Measurements from ENCODE around the gene CHST4.

DNA sequence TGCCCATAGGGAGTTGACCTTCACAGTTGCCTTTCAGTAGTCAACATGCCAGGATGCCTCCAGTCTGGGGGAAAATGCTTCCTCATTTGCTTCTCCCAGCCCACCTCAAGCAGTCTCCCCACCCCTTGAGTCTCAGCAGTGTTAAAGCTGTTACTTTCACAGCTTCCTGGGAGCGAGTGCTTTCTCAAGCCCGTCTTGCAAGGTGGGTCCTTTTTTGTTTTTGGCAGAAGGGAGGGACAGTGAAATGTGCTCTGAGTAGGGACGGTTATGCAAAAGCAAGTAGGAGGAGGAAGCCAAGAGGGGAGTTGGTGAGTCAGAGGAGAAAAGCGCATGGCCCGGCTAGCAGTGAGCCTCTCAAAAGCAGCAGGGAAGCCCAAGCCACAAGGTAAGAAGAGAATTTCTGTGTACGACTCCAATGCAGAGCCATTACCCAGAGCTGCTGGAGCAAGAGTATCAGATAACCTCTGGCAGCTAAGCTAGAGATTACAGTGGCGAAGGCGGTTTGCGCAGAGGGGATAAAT lies at the start of gene CHST4:
- TF ChIP-seq, protein P1, sequence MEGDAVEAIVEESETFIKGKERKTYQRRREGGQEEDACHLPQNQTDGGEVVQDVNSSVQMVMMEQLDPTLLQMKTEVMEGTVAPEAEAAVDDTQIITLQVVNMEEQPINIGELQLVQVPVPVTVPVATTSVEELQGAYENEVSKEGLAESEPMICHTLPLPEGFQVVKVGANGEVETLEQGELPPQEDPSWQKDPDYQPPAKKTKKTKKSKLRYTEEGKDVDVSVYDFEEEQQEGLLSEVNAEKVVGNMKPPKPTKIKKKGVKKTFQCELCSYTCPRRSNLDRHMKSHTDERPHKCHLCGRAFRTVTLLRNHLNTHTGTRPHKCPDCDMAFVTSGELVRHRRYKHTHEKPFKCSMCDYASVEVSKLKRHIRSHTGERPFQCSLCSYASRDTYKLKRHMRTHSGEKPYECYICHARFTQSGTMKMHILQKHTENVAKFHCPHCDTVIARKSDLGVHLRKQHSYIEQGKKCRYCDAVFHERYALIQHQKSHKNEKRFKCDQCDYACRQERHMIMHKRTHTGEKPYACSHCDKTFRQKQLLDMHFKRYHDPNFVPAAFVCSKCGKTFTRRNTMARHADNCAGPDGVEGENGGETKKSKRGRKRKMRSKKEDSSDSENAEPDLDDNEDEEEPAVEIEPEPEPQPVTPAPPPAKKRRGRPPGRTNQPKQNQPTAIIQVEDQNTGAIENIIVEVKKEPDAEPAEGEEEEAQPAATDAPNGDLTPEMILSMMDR (IDR thresholded peaks at IDR 0.05; ENCODE audit: extremely low read depth in 1 of 2, insufficient read depth in 1 of 2, low read depth in 1 of 2, low read length in 2 of 2) = no peak
- TF ChIP-seq POLR2AphosphoS5 (IDR thresholded peaks at IDR 0.05; ENCODE audit: insufficient read depth, low read depth, low read length) = no peak
- TF ChIP-seq MYC (IDR thresholded peaks at IDR 0.05; ENCODE audit: low read depth, low read length) = no peak
